GM10266 (cell line): Measurements from ENCODE around the gene NEO1.

Source experiments
- DNase-seq: peaks from one replicate; pipeline ENCODE4 v3.0.0; 2012; ENCODE audit errors: extremely low spot score
- CTCF ChIP-seq: IDR thresholded peaks from 2 replicates; pipeline ENCODE4 v1.5.1; 2012; ENCODE audit warnings: mild to moderate bottlenecking, low read depth; ENCODE audit not compliant: control insufficient read depth, insufficient read depth; ENCODE audit errors: missing control alignments

NEO1 gene

GRCh38 chr15:73318463-73319351 is 266.4 kb downstream of the NEO1 start:
- no peak for TF ChIP-seq CTCF
- DNase-seq: peak; percentile 85

GRCh38 chr15:73319460-73320245 is 267.4 kb downstream of the NEO1 start:
- no peak for TF ChIP-seq CTCF

GRCh38 chr15:73320619-73321180 is 268.4 kb downstream of the NEO1 start:
- no peak for TF ChIP-seq CTCF
- DNase-seq: no peak

More at GRCh38 chr15:73319460-73320245, 267.4 kb downstream of the NEO1 start:
- no peak for DNase-seq

GRCh38 chr15:73321496-73322450 is 269.5 kb downstream of the NEO1 start:
- DNase-seq: no peak
- no peak for TF ChIP-seq CTCF

GRCh38 chr15:73322665-73323373 is 270.6 kb downstream of the NEO1 start:
- DNase-seq: no peak
- no peak for TF ChIP-seq CTCF

- DNase-seq: no peak
- TF ChIP-seq CTCF: no peak
These were observed 271.2 kb downstream of the NEO1 start for GRCh38 chr15:73323374-73323955.
